SK-N-SH (cell line): ENCODE data around the gene CLMP. TPM values are rescaled to one million over a fixed set of nuclear protein-coding genes. Genes with fewer than 3 reads are reported as not detected.

Experiments
- CTCF ChIA-PET: fragments of 300-600, 350-600 bp; formaldehyde crosslinking; extraction: SDS; loops from one replicate; lab custom pipeline; 2021; lab: Yijun Ruan, JAX
- POLR2A ChIA-PET: fragments of 350-600 bp; sonication (Branson Sonifier 250); formaldehyde crosslinking; extraction: SDS; loops from one replicate; lab custom pipeline; 2020; ENCODE audit warnings: antibody characterized with exemption, inconsistent platforms; lab: Yijun Ruan, JAX
- DNase-seq: peaks from one replicate; pipeline ENCODE4 v3.0.0; 2012
- H2AFZ ChIP-seq: fragments of 200-600 bp; sonication (generic); 2 replicates; pipeline ENCODE4 v1.8.1; 2016; ENCODE audit warnings: antibody characterized with exemption, mild to moderate bottlenecking, low read depth
- H3F3A ChIP-seq: fragments of 200-600 bp; sonication (generic); replicated peaks from 2 replicates; pipeline ENCODE3; 2016; ENCODE audit warnings: antibody characterized with exemption, mild to moderate bottlenecking; ENCODE audit not compliant: insufficient read depth
- H3K27ac ChIP-seq, 2 experiments: fragments of 200-500 bp in 1 of 2; fragments of 200-600 bp in 1 of 2; sonication (Bioruptor generic) in 1 of 2; sonication (generic), shearing (Covaris generic) in 1 of 2; 2 replicates each; pipeline versions ENCODE4 v1.5.1 to v1.6.1; 2014 to 2016; ENCODE audit warnings: low read depth in 2 of 2, inconsistent platforms in 1 of 2, low read length in 1 of 2, mild to moderate bottlenecking in 1 of 2, mixed read lengths in 1 of 2
- H3K27me3 ChIP-seq: fragments of 200-600 bp; sonication (generic), shearing (Covaris generic); 2 replicates; pipeline ENCODE4 v1.6.1; 2016; ENCODE audit warnings: mixed run types; ENCODE audit not compliant: insufficient read depth
- H3K36me3 ChIP-seq, 2 experiments: fragments of 200-500 bp in 1 of 2; fragments of 200-600 bp in 1 of 2; sonication (Bioruptor generic) in 1 of 2; sonication (generic) in 1 of 2; replicated peaks in 1 of 2; 2 replicates each; pipeline versions ENCODE3 to v1.5.1; 2014 to 2016; ENCODE audit warnings: low read length in 1 of 2, mild to moderate bottlenecking in 1 of 2; ENCODE audit not compliant: insufficient read depth in 2 of 2, control insufficient read depth in 1 of 2
- H3K4me1 ChIP-seq, 2 experiments: fragments of 200-500 bp in 1 of 2; fragments of 200-600 bp in 1 of 2; sonication (Bioruptor generic) in 1 of 2; sonication (generic), shearing (Covaris generic) in 1 of 2; 2 replicates each; pipeline versions ENCODE4 v1.5.1 to v1.6.1; 2014 to 2016; ENCODE audit warnings: low read depth in 1 of 2, low read length in 1 of 2, mixed run types in 1 of 2; ENCODE audit not compliant: insufficient read depth in 2 of 2, control insufficient read depth in 1 of 2
- H3K4me2 ChIP-seq: fragments of 200-600 bp; sonication (generic), shearing (Covaris generic); 2 replicates; pipeline ENCODE4 v1.6.1; 2017; ENCODE audit warnings: mixed run types
- H3K4me3 ChIP-seq, 2 experiments: fragments of 200-500 bp in 1 of 2; fragments of 200-600 bp in 1 of 2; sonication (Bioruptor generic) in 1 of 2; sonication (generic), shearing (Covaris generic) in 1 of 2; 2 replicates each; pipeline versions ENCODE4 v1.5.1 to v1.8.1; 2014 to 2016; ENCODE audit warnings: low read depth in 2 of 2, inconsistent platforms in 1 of 2, low read length in 1 of 2, mild to moderate bottlenecking in 1 of 2, mixed read lengths in 1 of 2, moderate library complexity in 1 of 2
- H3K79me2 ChIP-seq: fragments of 200-600 bp; sonication (generic); 2 replicates; pipeline ENCODE4 v1.8.1; 2017; ENCODE audit warnings: mild to moderate bottlenecking; ENCODE audit not compliant: insufficient read depth
- H3K9ac ChIP-seq: fragments of 200-600 bp; sonication (generic); 2 replicates; pipeline ENCODE4 v1.6.1; 2017; ENCODE audit warnings: mixed run types
- H3K9me2 ChIP-seq: fragments of 200-600 bp; sonication (generic); 2 replicates; pipeline ENCODE4 v1.6.1; 2017; ENCODE audit warnings: mixed run types
- H3K9me3 ChIP-seq: fragments of 200-600 bp; sonication (generic); 2 replicates; pipeline ENCODE4 v1.6.1; 2017; ENCODE audit warnings: mixed run types, mild to moderate bottlenecking, moderate library complexity
- H4K20me1 ChIP-seq: fragments of 200-600 bp; sonication (generic); 2 replicates; pipeline ENCODE4 v1.6.1; 2017; ENCODE audit warnings: mild to moderate bottlenecking, mixed run types; ENCODE audit not compliant: insufficient read depth
- EZH2phosphoT487 ChIP-seq: fragments of 200-600 bp; sonication (generic); IDR thresholded peaks from 2 replicates; pipeline ENCODE4 v1.6.1; 2017; ENCODE audit warnings: low read depth, mixed run types, mild to moderate bottlenecking, antibody characterized with exemption, moderate library complexity, borderline replicate concordance
- FOXJ3 ChIP-seq: sonication (generic); formaldehyde crosslinking; IDR thresholded peaks from 2 replicates; pipeline ENCODE4 v1.5.1; 2020; ENCODE audit warnings: mild to moderate bottlenecking, missing genetic modification reagents
- IRF3 ChIP-seq: fragments of 150-350 bp; IDR thresholded peaks from 2 replicates; pipeline ENCODE4 v1.6.1; 2016; ENCODE audit warnings: mild to moderate bottlenecking, low read depth, low read length
- JUND ChIP-seq: IDR thresholded peaks from 2 replicates; pipeline ENCODE4 v1.4.0; 2012
- MEF2A ChIP-seq: IDR thresholded peaks from 2 replicates; pipeline ENCODE4 v1.4.0; 2012; ENCODE audit warnings: low read depth, borderline replicate concordance
- MXI1 ChIP-seq: IDR thresholded peaks from 2 replicates; pipeline ENCODE4 v1.6.1; 2012; ENCODE audit warnings: mild to moderate bottlenecking, low read depth, low read length, improper control_type of control experiment
- NFIC ChIP-seq: IDR thresholded peaks from 2 replicates; pipeline ENCODE4 v1.4.0; 2012; ENCODE audit warnings: borderline replicate concordance
- RCOR1 ChIP-seq: fragments of 150-350 bp; IDR thresholded peaks from 2 replicates; pipeline ENCODE4 v1.6.1; 2017; ENCODE audit warnings: antibody characterized with exemption, low read length
- RXRA ChIP-seq: IDR thresholded peaks from 2 replicates; pipeline ENCODE4 v1.4.0; 2012; ENCODE audit warnings: low read depth, mild to moderate bottlenecking, borderline replicate concordance
- TCF12 ChIP-seq: IDR thresholded peaks from 2 replicates; pipeline ENCODE4 v1.4.0; 2012
- TEAD4 ChIP-seq: IDR thresholded peaks from 2 replicates; pipeline ENCODE4 v1.4.0; 2012; ENCODE audit warnings: mild to moderate bottlenecking, borderline replicate concordance; ENCODE audit not compliant: insufficient read depth
- YY1 ChIP-seq: IDR thresholded peaks from 2 replicates; pipeline ENCODE4 v1.4.0; 2012; ENCODE audit warnings: low read depth, mild to moderate bottlenecking
- WGBS: methylation state at CpG from one replicate; pipeline ENCODE4 v1.1.6; 2017; ENCODE audit warnings: low lambda C conversion rate; 5-methylcytosine and 5-hydroxymethylcytosine counted together
- polyA plus RNA-seq, 3 experiments: library from polyadenylated mRNA; depleted of rRNA; stranded (reverse); fragments of >200 nt; gene quantifications; 2 replicates each; pipeline ENCODE4 v1.2.3, GENCODE V29; 2012
- TF ChIP-seq, protein P1 (sequence below): fragments of 200-600 bp; sonication (generic); IDR thresholded peaks from 2 replicates; pipeline ENCODE4 v1.6.1; 2017; ENCODE audit warnings: antibody characterized with exemption, mild to moderate bottlenecking, moderate library complexity
- TF ChIP-seq, protein P2 (sequence below): fragments of 150-350 bp; IDR thresholded peaks from 2 replicates; pipeline ENCODE4 v1.6.1; 2017; ENCODE audit warnings: antibody characterized with exemption, low read length, low read depth, borderline replicate concordance
- TF ChIP-seq, protein P3 (sequence below): IDR thresholded peaks from 2 replicates; pipeline ENCODE4 v1.4.0; 2012; ENCODE audit warnings: low read depth
- TF ChIP-seq, protein P4 (sequence below): IDR thresholded peaks from 2 replicates; pipeline ENCODE4 v1.4.0; 2012; ENCODE audit warnings: low read depth, borderline replicate concordance

CLMP gene
- polyA plus RNA-seq, 1 of the 3 experiments (the other 2 are of a cell fraction): 61.9 TPM

- H3K27ac ChIP-seq: peak overlapping the region; percentile 6 to 46; a peak in 2 of 4 replicates
- no peak overlapping the region for H3K9ac ChIP-seq
- WGBS: 82% methylated on average over 10 of the region's 10 CpGs
- peaks cover 4 to 11% of the 10 kb centered on the region in 2 experiments for H3K36me3 ChIP-seq
- peaks cover 27 to 39% of the 10 kb centered on the region in 2 experiments; a peak in 3 of 4 replicates for H3K4me1 ChIP-seq
- POLR2A ChIA-PET: no interaction called here
- H2AFZ ChIP-seq: no peak overlapping the region
- no peak overlapping the region for H3K4me3 ChIP-seq
- no peaks in the 10 kb centered on the region for H3K9me3 ChIP-seq
- no peaks in the 10 kb centered on the region for H3K27me3 ChIP-seq
- no peak for TF ChIP-seq TCF12
- TF ChIP-seq, protein P1, sequence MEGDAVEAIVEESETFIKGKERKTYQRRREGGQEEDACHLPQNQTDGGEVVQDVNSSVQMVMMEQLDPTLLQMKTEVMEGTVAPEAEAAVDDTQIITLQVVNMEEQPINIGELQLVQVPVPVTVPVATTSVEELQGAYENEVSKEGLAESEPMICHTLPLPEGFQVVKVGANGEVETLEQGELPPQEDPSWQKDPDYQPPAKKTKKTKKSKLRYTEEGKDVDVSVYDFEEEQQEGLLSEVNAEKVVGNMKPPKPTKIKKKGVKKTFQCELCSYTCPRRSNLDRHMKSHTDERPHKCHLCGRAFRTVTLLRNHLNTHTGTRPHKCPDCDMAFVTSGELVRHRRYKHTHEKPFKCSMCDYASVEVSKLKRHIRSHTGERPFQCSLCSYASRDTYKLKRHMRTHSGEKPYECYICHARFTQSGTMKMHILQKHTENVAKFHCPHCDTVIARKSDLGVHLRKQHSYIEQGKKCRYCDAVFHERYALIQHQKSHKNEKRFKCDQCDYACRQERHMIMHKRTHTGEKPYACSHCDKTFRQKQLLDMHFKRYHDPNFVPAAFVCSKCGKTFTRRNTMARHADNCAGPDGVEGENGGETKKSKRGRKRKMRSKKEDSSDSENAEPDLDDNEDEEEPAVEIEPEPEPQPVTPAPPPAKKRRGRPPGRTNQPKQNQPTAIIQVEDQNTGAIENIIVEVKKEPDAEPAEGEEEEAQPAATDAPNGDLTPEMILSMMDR: no peak
- no peak for TF ChIP-seq IRF3
- TF ChIP-seq, protein P2, sequence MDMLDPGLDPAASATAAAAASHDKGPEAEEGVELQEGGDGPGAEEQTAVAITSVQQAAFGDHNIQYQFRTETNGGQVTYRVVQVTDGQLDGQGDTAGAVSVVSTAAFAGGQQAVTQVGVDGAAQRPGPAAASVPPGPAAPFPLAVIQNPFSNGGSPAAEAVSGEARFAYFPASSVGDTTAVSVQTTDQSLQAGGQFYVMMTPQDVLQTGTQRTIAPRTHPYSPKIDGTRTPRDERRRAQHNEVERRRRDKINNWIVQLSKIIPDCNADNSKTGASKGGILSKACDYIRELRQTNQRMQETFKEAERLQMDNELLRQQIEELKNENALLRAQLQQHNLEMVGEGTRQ: no peak
- no peak for TF ChIP-seq NFIC
- H3K79me2 ChIP-seq: peaks cover 99% of the 10 kb centered on the region
- CTCF ChIA-PET: no interaction called here
- no peaks in the 10 kb centered on the region for H4K20me1 ChIP-seq
- H3F3A ChIP-seq: peaks cover 25% of the 10 kb centered on the region
- no peaks in the 10 kb centered on the region for H3K9me2 ChIP-seq
- H3K4me2 ChIP-seq: no peak overlapping the region
- DNase-seq: no peak
These were observed 35.7 kb downstream of the CLMP start for GRCh38 chr11:123159183-123159857.

- WGBS: 63% methylated on average over 10 of the region's 11 CpGs
- Histone ChIP-seq H2AFZ (no peak overlapping the region), H3K4me2 (peak overlapping the region; percentile 18; the same call in 1 of the 2 replicates), H3K9me2 (no peaks in the 10 kb centered on the region), H3K4me1 (peaks cover 27 to 39% of the 10 kb centered on the region in 2 experiments; a peak in 3 of 4 replicates), H4K20me1 (no peaks in the 10 kb centered on the region), H3K36me3 (peaks cover 4 to 11% of the 10 kb centered on the region in 2 experiments), H3K79me2 (peaks cover 99% of the 10 kb centered on the region), H3K27me3 (no peaks in the 10 kb centered on the region), H3K9ac (no peak overlapping the region; the same call in 1 of the 2 replicates), H3K27ac (peak overlapping the region; percentile 46 to 50; a peak in 3 of 4 replicates), H3F3A (peaks cover 25% of the 10 kb centered on the region), H3K9me3 (no peaks in the 10 kb centered on the region), H3K4me3 (no peak overlapping the region)
- ChIA-PET POLR2A (no interaction called here), CTCF (interaction anchor here (0.8 to 4.1 kb wide), 2 partner anchors 8 to 54 kb away, joined by 4 to 23 read pairs; no protein-coding TSS in a partner anchor)
- no peak for DNase-seq
- TF ChIP-seq JUND: no peak
- TF ChIP-seq FOXJ3 (CRISPR knock-in tag): no peak
- no peak for TF ChIP-seq IRF3
- TF ChIP-seq EZH2phosphoT487: no peak
- TF ChIP-seq, protein P3, sequence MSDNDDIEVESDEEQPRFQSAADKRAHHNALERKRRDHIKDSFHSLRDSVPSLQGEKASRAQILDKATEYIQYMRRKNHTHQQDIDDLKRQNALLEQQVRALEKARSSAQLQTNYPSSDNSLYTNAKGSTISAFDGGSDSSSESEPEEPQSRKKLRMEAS: no peak
- TF ChIP-seq RCOR1: no peak
- TF ChIP-seq MXI1: no peak
- TF ChIP-seq TEAD4: no peak
- TF ChIP-seq, protein P4, sequence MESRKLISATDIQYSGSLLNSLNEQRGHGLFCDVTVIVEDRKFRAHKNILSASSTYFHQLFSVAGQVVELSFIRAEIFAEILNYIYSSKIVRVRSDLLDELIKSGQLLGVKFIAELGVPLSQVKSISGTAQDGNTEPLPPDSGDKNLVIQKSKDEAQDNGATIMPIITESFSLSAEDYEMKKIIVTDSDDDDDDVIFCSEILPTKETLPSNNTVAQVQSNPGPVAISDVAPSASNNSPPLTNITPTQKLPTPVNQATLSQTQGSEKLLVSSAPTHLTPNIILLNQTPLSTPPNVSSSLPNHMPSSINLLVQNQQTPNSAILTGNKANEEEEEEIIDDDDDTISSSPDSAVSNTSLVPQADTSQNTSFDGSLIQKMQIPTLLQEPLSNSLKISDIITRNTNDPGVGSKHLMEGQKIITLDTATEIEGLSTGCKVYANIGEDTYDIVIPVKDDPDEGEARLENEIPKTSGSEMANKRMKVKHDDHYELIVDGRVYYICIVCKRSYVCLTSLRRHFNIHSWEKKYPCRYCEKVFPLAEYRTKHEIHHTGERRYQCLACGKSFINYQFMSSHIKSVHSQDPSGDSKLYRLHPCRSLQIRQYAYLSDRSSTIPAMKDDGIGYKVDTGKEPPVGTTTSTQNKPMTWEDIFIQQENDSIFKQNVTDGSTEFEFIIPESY: no peak
- no peak for TF ChIP-seq YY1
- no peak for TF ChIP-seq MEF2A
- no peak for TF ChIP-seq RXRA
These were observed 36.7 kb downstream of the CLMP start for GRCh38 chr11:123158033-123159003.
